ENCODE measurements around the gene ASIC2.

The ASIC2 gene

DNA sequence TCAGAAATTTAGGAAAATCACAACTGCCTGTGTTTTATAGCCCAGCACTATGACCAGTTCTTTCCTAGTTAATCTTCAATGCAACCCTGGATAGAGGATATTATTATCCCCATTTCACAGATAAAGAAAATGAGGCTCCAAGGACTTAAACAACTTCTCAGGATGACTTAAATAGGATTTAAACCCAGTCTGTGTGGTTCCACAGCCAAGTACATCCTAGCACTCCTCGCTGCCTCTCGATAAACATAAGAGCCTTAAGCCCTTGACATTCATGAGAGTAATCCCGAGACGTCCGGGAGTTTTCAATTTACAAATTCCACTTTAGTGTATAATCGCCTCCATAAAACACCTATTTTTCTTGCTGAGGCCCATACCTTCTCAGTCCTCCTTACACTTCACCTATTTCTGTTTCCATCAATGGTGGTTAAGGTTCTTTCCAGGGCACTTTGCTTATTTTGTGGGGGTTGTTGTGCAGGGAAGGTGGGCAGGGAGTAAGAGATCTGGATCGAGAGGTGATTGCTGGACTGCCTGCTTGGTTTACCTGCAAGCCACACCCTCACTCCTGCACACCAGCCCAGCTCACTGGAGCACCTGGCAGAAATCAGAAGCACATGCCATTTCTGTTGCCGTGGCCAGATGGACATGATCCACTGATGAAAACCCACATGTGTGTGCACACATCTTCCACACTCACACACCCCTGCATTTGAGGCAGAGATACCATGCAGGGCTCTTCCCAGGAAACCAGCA is 50.5 kb downstream of the ASIC2 start:
- no peak for DNase-seq

GRCh38 chr17:33241390-33241789 is 51.7 kb downstream of the ASIC2 start:
- DNase-seq = no peak

DNA sequence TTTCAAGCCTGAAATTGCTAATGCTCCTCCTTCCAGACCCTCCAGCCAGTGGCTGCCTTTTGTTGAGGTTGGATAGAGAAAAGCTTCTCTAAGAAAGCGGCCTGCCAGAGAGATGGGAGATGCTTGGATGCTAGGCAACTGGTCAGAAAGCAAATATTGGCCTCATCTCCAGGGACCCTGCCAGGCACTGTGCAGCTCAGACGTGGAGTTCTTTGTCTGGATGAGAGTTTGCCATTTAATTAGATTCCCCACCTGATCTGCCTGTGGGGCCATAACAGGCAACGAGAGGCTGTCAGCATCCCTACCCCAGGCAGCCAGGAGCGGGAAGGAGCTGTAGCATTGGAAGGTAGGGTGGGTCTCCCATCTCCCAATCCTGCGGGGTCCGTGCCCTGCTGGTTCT is 52.7 kb downstream of the ASIC2 start:
- DNase-seq = no peak

DNA sequence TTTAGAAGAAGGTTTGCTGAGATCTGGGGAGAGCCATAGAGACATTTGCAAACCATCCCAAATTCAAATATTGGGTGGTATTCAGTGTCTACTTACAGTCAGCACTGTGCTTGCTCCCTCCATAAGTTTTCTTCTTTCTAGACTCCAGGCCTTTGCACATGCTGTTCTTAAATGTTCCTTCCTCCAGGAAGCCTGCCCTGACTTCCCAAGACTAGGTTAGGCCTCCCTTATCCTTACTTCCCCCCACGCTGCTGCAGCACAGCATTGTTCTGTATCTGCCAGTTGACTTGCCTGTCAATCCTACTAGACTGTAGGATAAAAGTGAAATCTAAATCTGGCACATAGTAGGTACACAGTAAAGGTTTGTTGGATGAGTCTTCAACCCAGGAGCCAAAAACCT is 53.4 kb downstream of the ASIC2 start:
- DNase-seq = no peak

DNA sequence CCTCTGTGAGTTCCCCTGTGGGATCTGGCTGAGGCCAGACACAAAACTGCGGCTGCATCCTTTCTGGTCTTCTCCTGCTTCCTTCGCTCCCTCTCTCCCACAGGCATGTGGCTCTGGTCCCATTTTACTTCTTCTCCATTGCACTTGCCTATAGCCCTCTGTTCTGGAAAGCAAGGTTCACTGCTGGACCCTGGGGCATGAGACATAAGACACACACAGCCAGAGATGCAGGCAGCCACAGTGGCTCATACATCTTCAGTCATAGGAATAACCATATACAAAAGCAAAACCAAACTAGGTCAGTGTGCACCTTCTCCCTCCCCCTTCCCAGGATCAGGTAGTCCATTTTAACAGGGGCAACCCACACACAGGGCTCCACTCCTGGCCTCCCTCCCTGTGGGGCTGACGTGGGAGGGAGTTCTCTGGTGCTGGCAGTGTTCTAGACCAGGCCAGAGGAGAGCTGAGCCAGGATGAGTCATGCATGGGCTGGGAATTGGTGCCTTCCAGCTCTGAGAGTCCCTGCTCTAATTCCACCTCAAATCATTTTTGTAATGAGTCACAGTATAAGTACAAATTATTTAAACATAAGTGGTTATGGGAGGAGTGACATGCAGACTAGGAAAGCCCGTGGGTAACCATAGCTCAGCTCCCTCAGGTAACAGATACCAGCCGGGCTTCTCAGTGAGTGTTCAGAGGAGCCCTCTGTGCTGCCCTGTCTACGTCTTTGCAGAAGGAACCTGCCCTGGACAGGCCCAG is 58.0 kb downstream of the ASIC2 start:
- peak; percentile 31 for DNase-seq

DNA sequence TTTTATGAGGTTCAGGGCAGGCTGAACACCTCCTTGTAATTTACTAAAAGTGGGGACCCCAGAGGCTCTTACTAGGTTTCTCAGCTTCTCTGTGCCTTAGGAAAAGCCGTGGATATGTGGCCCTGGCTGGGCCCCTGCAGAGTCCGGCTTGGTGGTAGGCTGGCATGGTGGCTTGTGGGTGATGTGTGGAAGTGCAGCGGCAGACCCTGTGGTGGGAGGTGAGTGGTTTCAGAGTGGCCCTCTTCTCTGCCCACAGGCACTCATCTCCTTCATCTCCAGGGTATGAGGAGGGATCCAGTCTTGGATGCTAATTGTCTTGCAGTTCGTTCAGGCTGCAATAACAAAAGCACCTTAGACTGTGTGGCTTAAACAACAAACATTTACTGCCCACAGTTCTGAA is 58.9 kb downstream of the ASIC2 start:
- DNase-seq = no peak

DNA sequence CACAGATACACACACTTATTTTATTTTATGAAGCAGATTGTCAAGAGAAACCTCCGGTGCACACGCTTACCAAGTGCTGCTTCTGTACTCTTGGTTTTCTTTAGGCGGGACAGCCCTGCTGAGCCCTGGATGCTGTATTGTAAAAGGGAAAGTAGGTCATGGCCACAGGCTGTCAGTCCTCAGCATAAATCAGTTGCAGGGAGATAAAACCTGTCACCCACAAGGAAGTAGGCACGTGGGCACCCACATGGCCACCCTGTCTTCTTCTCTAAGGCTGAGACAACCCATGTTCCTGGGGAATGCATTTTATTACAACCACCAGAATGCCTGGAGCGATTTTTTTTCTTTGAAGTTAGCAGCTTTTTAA is 59.3 kb downstream of the ASIC2 start:
- DNase-seq = no peak

- DNase-seq = no peak
Observed at GRCh38 chr17:33229499-33229898, 63.6 kb downstream of the ASIC2 start.

DNA sequence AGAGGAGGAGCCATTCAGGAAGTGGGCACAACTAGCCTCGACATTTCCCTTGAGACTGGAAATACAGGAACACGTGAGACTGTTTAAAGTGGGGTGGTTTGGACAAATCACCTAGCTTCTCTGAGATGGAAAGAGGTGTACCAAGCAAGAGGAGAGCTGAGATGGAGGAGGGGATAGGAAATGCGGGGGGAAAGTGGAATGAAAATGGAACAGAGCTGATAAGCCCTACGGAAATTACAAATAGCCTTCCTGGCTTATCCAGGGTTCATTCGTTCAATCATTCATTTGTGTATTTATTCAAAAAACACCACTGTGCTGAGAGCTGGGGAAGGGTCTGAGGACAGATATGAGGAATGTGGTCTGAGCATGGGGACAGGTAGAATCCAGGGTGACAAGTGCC is 64.1 kb downstream of the ASIC2 start:
- DNase-seq = no peak

DNA sequence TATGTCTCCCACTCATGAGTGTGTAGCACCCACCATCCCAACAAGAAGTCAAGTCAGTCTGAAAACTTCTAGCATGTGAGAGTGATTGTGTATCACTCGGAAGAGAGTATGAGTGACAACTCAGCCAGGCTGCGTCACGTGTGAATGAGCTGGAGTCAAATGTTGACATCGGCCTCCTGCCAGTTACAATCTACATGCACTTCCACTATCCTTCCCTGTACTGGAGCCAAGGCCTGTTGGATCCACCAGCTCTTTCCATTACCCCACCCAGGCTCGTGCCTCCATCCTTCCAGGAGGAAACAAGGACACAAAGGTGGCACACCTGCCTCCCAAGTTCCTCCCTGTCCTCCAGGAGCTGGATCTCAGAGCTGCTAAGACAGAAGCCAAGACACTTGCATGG is 64.5 kb downstream of the ASIC2 start:
- DNase-seq = no peak

GRCh38 chr17:33227911-33228310 is 65.2 kb downstream of the ASIC2 start:
- no peak for DNase-seq

DNA sequence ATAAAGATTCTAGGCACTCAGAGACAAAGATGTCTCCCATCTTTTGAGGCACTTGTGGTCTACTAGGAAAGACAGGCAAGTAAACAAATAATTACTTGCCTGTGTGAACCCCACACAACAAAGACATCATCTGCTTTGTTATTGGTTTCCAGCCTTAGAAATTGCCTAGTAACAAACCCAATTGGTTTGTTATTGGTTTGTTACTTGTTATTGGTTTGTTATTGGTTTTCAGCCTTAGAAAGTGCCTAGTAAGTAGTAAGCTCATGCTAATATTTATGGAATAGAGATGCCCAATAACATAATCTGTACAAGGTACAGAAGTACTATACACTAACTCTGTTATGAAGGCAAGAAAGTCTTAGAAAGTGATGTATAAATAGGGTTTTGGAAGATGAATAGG is 67.1 kb downstream of the ASIC2 start:
- no peak for DNase-seq

DNA sequence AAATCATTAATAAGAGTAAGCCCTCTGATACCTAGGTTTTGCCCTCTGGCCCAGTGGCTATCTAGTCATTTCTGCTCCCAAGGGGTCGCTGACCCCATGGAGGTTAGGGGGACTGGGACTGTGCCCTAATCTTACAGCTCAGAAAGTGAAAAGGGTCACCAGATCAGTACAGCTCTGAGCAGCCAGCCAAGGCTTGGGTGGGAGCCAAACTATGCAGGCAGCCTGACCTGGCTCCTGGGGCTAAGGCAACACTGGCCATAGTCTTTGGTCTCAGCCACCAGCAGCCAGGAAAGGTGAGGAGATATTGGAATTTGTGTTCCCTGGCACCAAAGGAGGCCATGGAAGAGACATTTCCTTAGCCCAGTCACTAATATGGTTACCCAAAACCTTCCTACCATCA is 67.6 kb downstream of the ASIC2 start:
- DNase-seq = no peak

DNA sequence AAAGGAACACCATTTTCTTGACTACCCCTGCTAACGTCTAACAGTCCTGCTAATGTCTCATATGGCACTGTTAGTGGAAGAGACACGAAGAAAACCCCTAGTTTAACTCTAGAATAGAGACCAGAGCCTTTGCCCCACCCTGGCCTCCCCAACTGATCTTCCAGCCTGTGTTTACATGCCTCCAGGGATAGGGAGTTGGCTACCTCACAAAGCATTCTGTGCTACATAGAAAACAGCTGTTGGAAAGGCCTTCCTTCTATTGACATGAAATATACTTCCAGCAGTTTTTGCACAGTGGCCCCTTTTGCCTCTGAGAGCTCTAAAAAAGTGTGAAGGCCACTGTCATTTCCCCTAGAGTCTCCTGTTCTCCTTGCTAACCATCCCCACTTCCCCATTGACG is 73.1 kb downstream of the ASIC2 start:
- DNase-seq = no peak

- DNase-seq = no peak
Observed at GRCh38 chr17:33218698-33219601, 74.1 kb downstream of the ASIC2 start.

DNA sequence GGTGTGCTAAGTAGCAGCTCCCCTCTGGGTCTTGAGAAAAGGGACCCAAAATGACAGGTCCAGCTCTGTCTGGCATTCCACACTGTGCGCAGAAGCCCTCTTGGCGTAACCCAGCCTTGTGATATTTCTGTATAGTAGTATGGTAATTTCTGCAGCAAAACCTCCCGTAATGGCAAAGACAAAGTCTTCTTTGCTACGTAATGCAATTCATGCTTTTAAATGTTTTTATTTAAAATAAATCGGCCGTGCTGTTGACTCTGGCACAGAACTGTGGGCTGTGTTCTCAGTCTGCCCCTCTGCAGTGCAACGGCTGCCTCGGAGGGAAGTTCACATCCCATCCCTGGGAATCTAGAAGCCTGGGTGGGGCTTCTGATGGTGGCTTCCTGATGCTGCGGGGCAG is 75.2 kb downstream of the ASIC2 start:
- no peak for DNase-seq

DNA sequence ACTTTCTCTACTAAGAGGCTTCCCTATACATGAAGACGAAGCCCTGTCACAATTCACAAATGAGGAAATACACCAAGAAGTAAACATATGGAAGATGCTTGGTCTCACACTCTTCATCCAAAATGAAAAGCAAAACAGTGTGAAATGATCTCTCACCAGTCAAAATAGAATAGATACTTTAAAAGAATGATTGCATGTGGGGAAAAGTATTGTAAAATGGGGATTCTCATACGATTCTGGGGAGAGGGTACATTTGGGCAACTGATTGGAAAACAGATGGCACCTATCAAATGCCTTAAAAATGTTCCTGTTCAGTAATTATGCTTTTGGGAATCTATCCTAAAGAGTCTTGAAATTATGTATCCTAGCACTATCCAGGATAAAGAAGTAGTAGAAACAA is 78.1 kb downstream of the ASIC2 start:
- DNase-seq = no peak

- DNase-seq = no peak
Observed at GRCh38 chr17:33210285-33210684, 82.8 kb downstream of the ASIC2 start.

DNA sequence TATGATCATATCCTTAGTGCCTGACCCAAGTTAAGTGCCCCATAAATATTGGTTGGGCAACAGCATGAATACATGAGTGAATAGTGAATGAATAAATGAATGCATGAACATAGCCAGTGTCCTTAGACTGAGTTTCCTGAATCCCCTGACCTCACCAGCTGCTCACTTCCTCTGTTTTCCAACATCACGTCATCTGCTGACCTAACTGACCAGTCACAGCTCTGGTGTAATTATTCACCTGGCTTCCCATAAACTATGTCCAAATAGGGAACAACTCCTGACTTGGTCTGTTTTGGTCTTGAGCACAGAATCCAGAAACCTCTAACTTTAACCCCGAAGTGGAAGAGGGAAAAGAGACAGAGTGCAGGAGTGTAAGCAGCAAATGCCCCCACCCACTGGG is 83.4 kb downstream of the ASIC2 start:
- DNase-seq = no peak

- no peak for DNase-seq
Observed at GRCh38 chr17:33207231-33207630, 85.9 kb downstream of the ASIC2 start.

- DNase-seq = no peak
Observed at GRCh38 chr17:33205552-33205951, 87.5 kb downstream of the ASIC2 start.

DNA sequence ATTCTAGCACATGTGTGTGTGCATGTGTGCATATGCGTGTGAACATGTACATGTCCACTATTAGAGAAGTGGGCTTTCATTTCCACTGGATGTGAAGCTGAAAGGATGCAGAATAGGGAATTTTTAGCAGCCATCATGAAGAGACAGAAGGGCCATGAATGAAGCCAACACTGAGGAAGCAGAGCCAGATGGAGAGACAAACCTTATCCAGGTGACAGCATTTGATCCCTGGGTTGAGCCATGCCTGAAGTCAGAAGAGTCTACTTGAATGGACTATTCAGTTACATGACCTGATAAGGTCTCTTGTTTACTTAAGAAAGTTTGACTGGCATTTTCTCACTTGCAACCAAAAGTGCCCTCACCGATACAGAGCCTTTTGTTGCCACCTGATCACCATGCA is 88.4 kb downstream of the ASIC2 start:
- no peak for DNase-seq

DNA sequence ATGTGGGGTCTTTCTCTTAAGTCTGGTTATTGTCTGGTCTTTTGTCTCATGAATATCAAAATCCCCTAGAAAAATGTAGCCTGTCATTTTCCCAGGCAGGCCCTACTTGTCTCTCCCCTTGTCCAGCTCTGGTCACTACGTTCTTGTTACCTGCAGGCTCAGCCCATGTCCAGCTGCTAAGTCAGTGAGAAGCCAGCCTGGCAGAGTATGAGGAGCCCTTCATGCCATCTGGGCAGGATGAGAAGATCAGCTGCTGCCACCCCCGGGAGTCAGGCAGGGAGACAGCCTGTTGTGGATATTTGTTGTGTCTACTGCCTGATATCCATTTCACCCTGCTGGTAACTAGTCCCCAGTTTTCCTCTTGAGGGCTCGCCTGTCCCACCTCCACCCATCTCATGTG is 88.9 kb downstream of the ASIC2 start:
- DNase-seq = no peak

Data from GOT3 (cell line).